GM23338 (cell line): Measurements from ENCODE around the gene TAAR2.

Experiments used
- CREB1 ChIP-seq: fragments of 250-450 bp; sonication (Bioruptor Pico); IDR thresholded peaks from 2 replicates; pipeline ENCODE4 v1.5.0; 2020; ENCODE audit warnings: low read depth, mild to moderate bottlenecking, moderate library complexity
- CTCF ChIP-seq, 2 experiments: fragments of 200-600 bp in 1 of 2; sonication (generic) in 1 of 2; conservative IDR thresholded peaks; 2 replicates each; pipeline versions ENCODE4 v1.5.1 to v1.6.1; 2016 to 2017; ENCODE audit warnings: antibody characterized with exemption in 2 of 2, low read depth in 2 of 2, mild to moderate bottlenecking in 2 of 2, moderate library complexity in 1 of 2
- ETS1 ChIP-seq: IDR thresholded peaks from 2 replicates; pipeline ENCODE4 v1.6.1; 2016; ENCODE audit warnings: antibody characterized with exemption
- EZH2 ChIP-seq: fragments of 200-600 bp; sonication (generic); IDR thresholded peaks from one replicate; pipeline ENCODE4 v1.8.0; 2017; ENCODE audit warnings: antibody characterized with exemption, mild to moderate bottlenecking, low read depth; ENCODE audit not compliant: unreplicated experiment
- JUNB ChIP-seq: IDR thresholded peaks from one replicate; pipeline ENCODE4 v1.6.1; 2016; ENCODE audit warnings: antibody characterized with exemption; ENCODE audit not compliant: unreplicated experiment
- NANOG ChIP-seq: IDR thresholded peaks from 2 replicates; pipeline ENCODE4 v1.6.1; 2016; ENCODE audit warnings: antibody characterized with exemption, borderline replicate concordance
- POLR2AphosphoS5 ChIP-seq: IDR thresholded peaks from 2 replicates; pipeline ENCODE4 v1.6.1; 2016; ENCODE audit warnings: antibody characterized with exemption, low read depth
- REST ChIP-seq: IDR thresholded peaks from one replicate; pipeline ENCODE4 v1.6.1; 2018; ENCODE audit warnings: antibody characterized with exemption; ENCODE audit not compliant: unreplicated experiment
- ZNF331 ChIP-seq: fragments of 250-450 bp; sonication (Bioruptor Pico); IDR thresholded peaks from 2 replicates; pipeline ENCODE4 v1.5.0; 2020; ENCODE audit warnings: low read depth, mild to moderate bottlenecking, moderate library complexity

GRCh38 chr6:132584698-132585097, 39.4 kb downstream of the TAAR2 start:
- TF ChIP-seq CTCF (conservative IDR thresholded peaks at IDR 0.05; ENCODE audit: low read depth in 2 of 2) (no peak), EZH2 (no peak), POLR2AphosphoS5 (no peak), ZNF331 (CRISPR knock-in tag) (no peak), REST (no peak), NANOG (no peak), CREB1 (CRISPR knock-in tag) (no peak), JUNB (no peak), ETS1 (no peak)
